ENCODE results near the gene ITPKB.
"Not testable (repeated sequence)": the region's sequence is repeated elsewhere in the genome, so short reads cannot be mapped to it uniquely, and the experiment has no call there.

ITPKB gene

GRCh38 chr1:226642421-226642820, 96.7 kb downstream of the ITPKB start:
- DNase-seq (ENCODE audit: low spot score) = no peak
- Mint-ChIP-seq H3K9me3 (no peaks in the 10 kb centered on the region), H3K4me1 (ENCODE audit: low read depth) (peaks cover 29% of the 10 kb centered on the region), H3K27me3 (ENCODE audit: low read depth) (no peaks in the 10 kb centered on the region), H3K36me3 (ENCODE audit: low read depth) (peaks cover 39% of the 10 kb centered on the region), H3K27ac (no peak overlapping the region), H3K4me3 (no peak overlapping the region)

GRCh38 chr1:226641671-226642231, 97.3 kb downstream of the ITPKB start:
- Mint-ChIP-seq H3K9me3 (no peaks in the 10 kb centered on the region), H3K4me1 (ENCODE audit: low read depth) (peaks cover 31% of the 10 kb centered on the region), H3K36me3 (ENCODE audit: low read depth) (peaks cover 38% of the 10 kb centered on the region), H3K4me3 (no peak overlapping the region), H3K27ac (no peak overlapping the region), H3K27me3 (ENCODE audit: low read depth) (no peaks in the 10 kb centered on the region)
- DNase-seq (ENCODE audit: low spot score) = no peak

GRCh38 chr1:226640321-226641136, 98.6 kb downstream of the ITPKB start:
- no peak for DNase-seq (ENCODE audit: low spot score)
- peaks cover 34% of the 10 kb centered on the region for H3K4me1 Mint-ChIP-seq (ENCODE audit: low read depth)
- H3K9me3 Mint-ChIP-seq = no peaks in the 10 kb centered on the region
- no peaks in the 10 kb centered on the region for H3K27me3 Mint-ChIP-seq (ENCODE audit: low read depth)
- H3K27ac Mint-ChIP-seq = no peak overlapping the region
- no peak overlapping the region for H3K4me3 Mint-ChIP-seq
- H3K36me3 Mint-ChIP-seq (ENCODE audit: low read depth) = peaks cover 34% of the 10 kb centered on the region

GRCh38 chr1:226639631-226640061, 99.4 kb downstream of the ITPKB start:
- Mint-ChIP-seq H3K27me3 (ENCODE audit: low read depth) (no peaks in the 10 kb centered on the region), H3K4me1 (ENCODE audit: low read depth) (peaks cover 35% of the 10 kb centered on the region), H3K4me3 (no peak overlapping the region), H3K36me3 (ENCODE audit: low read depth) (peaks cover 39% of the 10 kb centered on the region), H3K9me3 (no peaks in the 10 kb centered on the region), H3K27ac (no peak overlapping the region)
- DNase-seq (ENCODE audit: low spot score) = no peak

- H3K4me3 Mint-ChIP-seq; H3K27me3 Mint-ChIP-seq (ENCODE audit: low read depth); H3K9me3 Mint-ChIP-seq; DNase-seq (ENCODE audit: low spot score); H3K27ac Mint-ChIP-seq: not testable (repeated sequence)
- peaks cover 33% of the 10 kb centered on the region for H3K4me1 Mint-ChIP-seq (ENCODE audit: low read depth)
- peaks cover 42% of the 10 kb centered on the region for H3K36me3 Mint-ChIP-seq (ENCODE audit: low read depth)
Observed at GRCh38 chr1:226639206-226639605, 99.9 kb downstream of the ITPKB start.

- no peaks in the 10 kb centered on the region for H3K9me3 Mint-ChIP-seq
- H3K36me3 Mint-ChIP-seq (ENCODE audit: low read depth) = peaks cover 44% of the 10 kb centered on the region
- no peak overlapping the region for H3K4me3 Mint-ChIP-seq
- no peak for DNase-seq (ENCODE audit: low spot score)
- peaks cover 28% of the 10 kb centered on the region for H3K4me1 Mint-ChIP-seq (ENCODE audit: low read depth)
- H3K27me3 Mint-ChIP-seq (ENCODE audit: low read depth) = no peaks in the 10 kb centered on the region
- H3K27ac Mint-ChIP-seq = no peak overlapping the region
Observed at GRCh38 chr1:226638608-226639007, 100.5 kb downstream of the ITPKB start.

- Mint-ChIP-seq H3K4me1 (ENCODE audit: low read depth) (peaks cover 26% of the 10 kb centered on the region), H3K27ac (no peak overlapping the region), H3K4me3 (no peak overlapping the region), H3K9me3 (no peaks in the 10 kb centered on the region), H3K27me3 (ENCODE audit: low read depth) (no peaks in the 10 kb centered on the region), H3K36me3 (ENCODE audit: low read depth) (peaks cover 44% of the 10 kb centered on the region)
- no peak for DNase-seq (ENCODE audit: low spot score)
Observed at GRCh38 chr1:226638001-226638601, 101.0 kb downstream of the ITPKB start.

GRCh38 chr1:226637147-226637935, 101.7 kb downstream of the ITPKB start:
- H3K36me3 Mint-ChIP-seq (ENCODE audit: low read depth) = peaks cover 44% of the 10 kb centered on the region
- peak overlapping the region; percentile 37 for H3K27ac Mint-ChIP-seq
- DNase-seq (ENCODE audit: low spot score) = no peak
- H3K9me3 Mint-ChIP-seq = no peaks in the 10 kb centered on the region
- H3K4me3 Mint-ChIP-seq = no peak overlapping the region
- peaks cover 29% of the 10 kb centered on the region for H3K4me1 Mint-ChIP-seq (ENCODE audit: low read depth)
- H3K27me3 Mint-ChIP-seq (ENCODE audit: low read depth) = no peaks in the 10 kb centered on the region

- Mint-ChIP-seq H3K9me3 (no peaks in the 10 kb centered on the region), H3K27ac (peak overlapping the region; percentile 37), H3K4me3 (no peak overlapping the region), H3K27me3 (ENCODE audit: low read depth) (no peaks in the 10 kb centered on the region), H3K4me1 (ENCODE audit: low read depth) (peaks cover 30% of the 10 kb centered on the region), H3K36me3 (ENCODE audit: low read depth) (peaks cover 43% of the 10 kb centered on the region)
- DNase-seq (ENCODE audit: low spot score) = no peak
Observed at GRCh38 chr1:226636847-226637096, 102.3 kb downstream of the ITPKB start.

GRCh38 chr1:226635456-226635941, 103.6 kb downstream of the ITPKB start:
- DNase-seq (ENCODE audit: low spot score) = peak; percentile 47
- Mint-ChIP-seq H3K27ac (peak overlapping the region; percentile 88), H3K27me3 (ENCODE audit: low read depth) (no peaks in the 10 kb centered on the region), H3K4me1 (ENCODE audit: low read depth) (peaks cover 30% of the 10 kb centered on the region), H3K9me3 (no peaks in the 10 kb centered on the region), H3K36me3 (ENCODE audit: low read depth) (peaks cover 42% of the 10 kb centered on the region), H3K4me3 (peak overlapping the region; percentile 69)

GRCh38 chr1:226634611-226635246, 104.4 kb downstream of the ITPKB start:
- Mint-ChIP-seq H3K27ac (peak overlapping the region; percentile 88), H3K9me3 (no peaks in the 10 kb centered on the region), H3K27me3 (ENCODE audit: low read depth) (no peaks in the 10 kb centered on the region), H3K36me3 (ENCODE audit: low read depth) (peaks cover 37% of the 10 kb centered on the region), H3K4me1 (ENCODE audit: low read depth) (peaks cover 30% of the 10 kb centered on the region), H3K4me3 (peak overlapping the region; percentile 69)
- no peak for DNase-seq (ENCODE audit: low spot score)

- Mint-ChIP-seq H3K36me3 (ENCODE audit: low read depth) (peaks cover 33% of the 10 kb centered on the region), H3K27ac (peak overlapping the region; percentile 75), H3K4me3 (peak overlapping the region; percentile 44)
Observed at GRCh38 chr1:226634166-226634588, 104.9 kb downstream of the ITPKB start.

GRCh38 chr1:226633541-226634165, 105.4 kb downstream of the ITPKB start:
- no peak overlapping the region for H3K4me3 Mint-ChIP-seq
- no peak for DNase-seq (ENCODE audit: low spot score)
- no peaks in the 10 kb centered on the region for H3K27me3 Mint-ChIP-seq (ENCODE audit: low read depth)
- peak overlapping the region; percentile 26 for H3K27ac Mint-ChIP-seq
- peaks cover 30% of the 10 kb centered on the region for H3K4me1 Mint-ChIP-seq (ENCODE audit: low read depth)
- peaks cover 30% of the 10 kb centered on the region for H3K36me3 Mint-ChIP-seq (ENCODE audit: low read depth)
- no peaks in the 10 kb centered on the region for H3K9me3 Mint-ChIP-seq

More at GRCh38 chr1:226634166-226634588, 104.9 kb downstream of the ITPKB start:
- no peaks in the 10 kb centered on the region for H3K9me3 Mint-ChIP-seq
- H3K27me3 Mint-ChIP-seq (ENCODE audit: low read depth) = no peaks in the 10 kb centered on the region
- peaks cover 30% of the 10 kb centered on the region for H3K4me1 Mint-ChIP-seq (ENCODE audit: low read depth)
- DNase-seq (ENCODE audit: low spot score) = peak; percentile 68
